H54 (cell line): ENCODE results near the gene PLEKHA5.
"Not testable (repeated sequence)": the region's sequence is repeated elsewhere in the genome, so short reads cannot be mapped to it uniquely, and the experiment has no call there.

Experiments
- DNase-seq: peaks from one replicate; pipeline ENCODE4 v3.0.0; 2011; ENCODE audit warnings: low spot score, mixed read lengths; ENCODE audit not compliant: insufficient read length
- FAIRE-seq: peaks from 3 replicates; lab custom pipeline; 2011; peaks lifted over from hg19 to GRCh38; lab: Jason Lieb, UNC
- POLR2A ChIP-seq: IDR thresholded peaks from 2 replicates; pipeline ENCODE4 v1.6.1; 2011; ENCODE audit warnings: low read depth, mild to moderate bottlenecking, low read length

The PLEKHA5 gene

DNA sequence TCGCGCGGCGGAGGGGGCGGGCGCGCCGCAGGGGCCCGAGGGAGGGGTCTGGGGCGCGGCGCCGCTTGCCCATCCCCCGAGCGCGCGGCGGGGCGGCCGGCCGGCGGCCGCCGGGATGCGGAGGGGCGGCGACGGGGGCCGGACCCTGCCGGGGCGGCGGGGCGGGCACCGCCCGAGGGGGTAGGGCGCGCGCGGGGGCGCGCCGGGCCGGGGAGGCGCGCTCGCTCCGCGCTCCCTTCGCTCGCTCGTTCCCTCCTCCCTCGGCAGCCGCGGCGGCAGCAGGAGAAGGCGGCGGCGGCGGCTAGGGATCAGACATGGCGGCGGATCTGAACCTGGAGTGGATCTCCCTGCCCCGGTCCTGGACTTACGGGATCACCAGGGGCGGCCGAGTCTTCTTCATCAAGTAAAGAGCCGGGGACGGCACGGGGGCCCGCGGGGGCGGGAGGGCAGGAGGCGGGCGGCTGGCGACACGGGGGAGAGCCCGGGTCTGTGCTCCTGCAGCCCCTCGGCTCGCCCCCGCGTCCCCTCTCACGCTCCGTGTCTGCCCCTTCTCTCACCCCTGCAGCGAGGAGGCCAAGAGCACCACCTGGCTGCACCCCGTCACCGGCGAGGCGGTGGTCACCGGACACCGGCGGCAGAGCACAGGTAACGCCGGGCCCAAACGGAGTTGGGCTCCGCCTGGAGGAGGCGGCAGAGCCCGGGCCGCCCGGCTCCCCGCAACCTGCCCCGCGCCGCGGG is at the start of gene PLEKHA5:
Gene PLEKHA5, plus strand, starts transcription at position 248 of the 738 bp plus-strand sequence. Its CDS starts 67 bp downstream, at position 315.
- no peak for FAIRE-seq
- peak; percentile 38 for TF ChIP-seq POLR2A
- DNase-seq: peak; percentile 51

DNA sequence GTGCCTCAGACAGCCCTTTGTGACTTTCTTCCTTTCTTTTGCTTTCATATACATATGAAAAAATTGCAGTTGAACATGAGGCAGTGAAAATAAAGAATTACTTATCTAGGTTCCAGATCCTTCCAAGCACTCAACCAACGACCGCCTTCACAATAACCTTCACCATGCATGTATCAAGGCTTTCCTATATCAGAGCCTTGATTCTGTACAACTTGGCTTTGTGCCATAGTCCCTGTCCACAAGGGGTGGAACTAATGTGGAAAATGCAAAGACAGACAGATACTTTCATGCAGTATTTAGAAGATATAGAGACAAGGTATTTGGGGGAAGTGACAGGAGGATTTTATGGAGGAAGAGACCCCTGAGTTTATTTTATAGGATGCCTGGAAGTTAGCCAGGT is 48.6 kb upstream of the PLEKHA5 start:
- FAIRE-seq (no peak), DNase-seq (no peak)

DNA sequence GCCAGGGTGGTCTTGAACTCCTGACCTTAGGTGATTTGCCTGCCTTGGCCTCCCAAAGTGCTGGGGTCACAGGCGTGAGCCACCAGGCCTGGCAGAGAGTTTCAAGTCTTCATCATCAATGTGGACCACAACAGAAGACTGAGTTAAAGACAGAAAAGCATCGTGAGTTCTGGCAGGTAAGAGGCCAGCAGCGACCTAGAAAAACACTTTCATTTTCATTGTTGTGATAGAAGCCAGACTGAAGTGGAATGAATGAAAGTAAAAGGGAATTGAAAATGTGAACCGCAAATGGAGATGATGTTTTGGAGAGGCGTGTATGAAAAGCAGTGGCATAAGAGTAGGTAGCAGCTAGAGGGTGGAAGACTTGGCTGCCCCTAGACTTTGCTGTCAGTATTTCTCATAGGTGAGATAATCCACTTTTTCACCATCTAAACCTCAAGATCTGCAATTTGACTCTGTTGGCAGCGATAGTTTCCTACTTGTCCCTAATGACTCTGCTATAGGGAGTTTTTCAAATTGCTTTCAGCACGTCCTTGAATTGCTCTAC is 47.1 kb upstream of the PLEKHA5 start:
- TF ChIP-seq POLR2A: no peak
- DNase-seq: no peak
- no peak for FAIRE-seq

More for the DNA sequence above, 48.6 kb upstream of the PLEKHA5 start:
- TF ChIP-seq POLR2A: no peak

- TF ChIP-seq POLR2A: no peak
- no peak for FAIRE-seq
- DNase-seq: no peak
Observed at GRCh38 chr12:19084547-19084946, 45.0 kb upstream of the PLEKHA5 start.

DNA sequence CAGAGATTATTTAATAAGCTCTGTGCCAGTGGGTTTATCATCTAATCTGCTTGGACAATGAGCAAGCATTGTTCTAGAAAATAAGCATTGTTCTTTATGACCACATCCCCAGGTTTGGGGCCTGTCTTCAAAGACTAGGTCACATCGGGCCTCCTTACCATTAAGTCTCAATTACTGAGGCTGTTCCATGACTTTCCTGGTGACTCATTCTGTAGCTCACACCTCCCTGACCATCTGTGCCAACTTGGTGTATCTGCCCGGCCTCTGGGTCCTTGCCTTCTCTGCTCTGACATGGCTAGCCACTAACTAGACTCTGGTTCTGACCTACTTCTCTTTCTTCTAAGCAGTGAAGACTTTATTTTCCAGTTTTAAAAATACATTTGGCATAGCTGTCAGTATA is 44.4 kb upstream of the PLEKHA5 start:
- no peak for TF ChIP-seq POLR2A
- FAIRE-seq (no peak), DNase-seq (no peak)

GRCh38 chr12:19088606-19089005 is 40.9 kb upstream of the PLEKHA5 start:
- FAIRE-seq: no peak
- DNase-seq: no peak
- TF ChIP-seq POLR2A: no peak

DNA sequence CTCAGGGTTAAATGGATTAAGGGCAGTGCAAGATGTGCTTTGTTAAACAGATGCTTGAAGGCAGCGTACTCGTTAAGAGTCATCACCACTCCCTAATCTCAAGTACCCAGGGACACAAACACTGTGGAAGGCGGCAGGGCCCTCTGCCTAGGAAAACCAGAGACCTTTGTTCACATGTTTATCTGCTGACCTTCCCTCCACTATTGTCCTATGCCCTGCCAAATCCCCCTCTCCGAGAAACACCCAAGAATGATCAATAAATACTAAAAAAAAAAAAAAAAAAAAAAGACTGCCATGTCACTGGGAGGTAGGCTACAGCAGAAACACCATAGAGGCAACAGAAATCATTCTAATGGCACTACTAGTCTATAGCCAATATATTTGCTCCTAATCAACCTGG is 37.1 kb upstream of the PLEKHA5 start:
- DNase-seq, FAIRE-seq: not testable (repeated sequence)

GRCh38 chr12:19093218-19093617 is 36.3 kb upstream of the PLEKHA5 start:
- no peak for TF ChIP-seq POLR2A
- DNase-seq (no peak), FAIRE-seq (no peak)

DNA sequence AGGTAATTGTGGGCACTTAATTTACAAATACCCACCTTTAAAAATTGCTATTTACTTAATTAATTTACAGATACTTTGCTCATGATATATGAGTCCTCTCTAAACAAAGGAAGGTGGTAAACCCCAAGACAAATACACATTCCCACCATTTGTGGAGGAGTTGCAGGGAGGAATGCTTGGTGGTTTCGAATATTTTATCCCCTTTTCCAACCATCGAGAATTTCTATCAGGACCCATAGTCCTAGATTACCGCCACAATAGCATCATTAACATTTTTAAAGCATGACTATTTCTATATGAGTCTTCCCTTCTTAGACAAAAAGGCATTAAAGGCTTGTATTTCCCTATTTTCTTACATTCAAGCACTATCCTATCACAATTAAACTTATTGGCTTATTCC is 34.2 kb upstream of the PLEKHA5 start:
- no peak for TF ChIP-seq POLR2A

GRCh38 chr12:19095756-19096480 is 33.6 kb upstream of the PLEKHA5 start:
- FAIRE-seq (no peak), DNase-seq (peak; percentile 34)
- no peak for TF ChIP-seq POLR2A

More for the DNA sequence above, 34.2 kb upstream of the PLEKHA5 start:
- FAIRE-seq (no peak), DNase-seq (no peak)

DNA sequence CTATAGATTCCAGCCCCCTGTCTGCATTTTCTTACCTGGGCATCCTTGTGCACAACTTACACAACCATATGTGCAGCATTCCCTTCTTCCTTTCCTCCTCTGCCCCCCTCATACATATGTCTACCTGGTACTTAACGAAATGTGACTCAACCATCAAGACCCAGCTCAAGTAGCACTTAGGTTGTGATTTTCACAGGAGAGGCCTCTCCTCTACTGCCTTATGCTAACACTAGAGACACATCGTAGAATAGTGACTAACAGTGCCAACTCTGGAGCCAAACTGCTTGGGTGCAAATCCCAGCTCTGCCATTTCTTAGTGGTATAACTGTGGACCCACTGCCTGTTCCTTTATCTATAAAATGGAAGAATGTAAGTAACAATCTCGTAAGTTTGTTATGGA is 24.1 kb upstream of the PLEKHA5 start:
- no peak for DNase-seq
- TF ChIP-seq POLR2A: no peak
- FAIRE-seq: no peak

DNA sequence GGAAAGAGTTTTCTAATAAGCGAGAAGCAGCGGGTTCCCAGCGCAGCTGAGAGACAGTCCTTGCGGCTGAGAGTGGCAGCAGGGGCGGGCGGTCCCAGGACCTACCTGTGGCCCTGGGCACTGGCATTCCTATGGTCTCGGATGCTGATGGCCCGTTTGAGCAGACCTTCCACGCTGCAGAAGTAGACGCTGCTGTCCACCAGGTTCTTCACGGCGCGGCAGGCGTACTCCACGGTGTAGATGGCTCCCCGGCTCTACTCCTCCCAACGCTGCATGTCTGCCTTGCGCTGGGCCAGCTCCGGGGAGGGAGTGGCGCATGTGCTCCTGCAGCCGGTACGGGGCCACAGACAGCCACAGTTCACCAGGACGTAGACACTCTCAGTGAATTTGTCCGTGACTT is 21.8 kb upstream of the PLEKHA5 start:
- FAIRE-seq (no peak), DNase-seq (no peak)
- TF ChIP-seq POLR2A: no peak

DNA sequence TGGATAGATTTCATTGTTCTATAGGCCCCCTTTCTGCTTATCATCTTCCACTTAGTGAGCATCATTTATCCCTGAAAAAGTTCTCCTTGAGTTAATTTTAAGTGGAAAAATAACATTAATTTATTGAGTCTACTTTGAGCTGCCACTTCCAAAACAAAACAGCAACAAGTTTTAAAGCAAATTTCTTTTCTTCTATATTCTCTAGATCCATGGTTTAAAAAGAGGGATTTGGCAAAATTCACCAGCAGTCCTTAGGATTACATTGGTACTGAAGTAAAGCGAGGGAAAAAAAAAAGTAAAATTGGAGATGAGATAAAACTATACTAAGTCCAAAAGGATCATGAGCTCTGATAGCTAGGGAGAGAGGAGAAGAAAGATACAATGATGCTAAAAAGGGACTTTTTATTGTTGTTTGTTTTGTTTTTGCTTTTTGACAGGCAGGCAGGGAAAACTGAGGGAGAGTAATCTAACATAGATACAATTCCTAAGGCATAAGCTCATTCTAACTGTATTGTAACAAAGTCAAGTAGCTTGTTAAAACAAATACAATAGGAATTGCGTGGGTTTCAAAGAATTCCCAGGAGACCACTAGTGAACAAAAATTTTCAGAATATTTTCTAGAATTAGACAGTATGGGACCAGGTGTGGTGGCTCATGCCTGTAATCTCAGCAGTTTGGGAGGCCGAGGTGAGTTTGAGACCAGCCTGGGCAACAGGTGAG is 19.2 kb upstream of the PLEKHA5 start:
- FAIRE-seq: no peak
- TF ChIP-seq POLR2A: no peak
- DNase-seq: no peak

DNA sequence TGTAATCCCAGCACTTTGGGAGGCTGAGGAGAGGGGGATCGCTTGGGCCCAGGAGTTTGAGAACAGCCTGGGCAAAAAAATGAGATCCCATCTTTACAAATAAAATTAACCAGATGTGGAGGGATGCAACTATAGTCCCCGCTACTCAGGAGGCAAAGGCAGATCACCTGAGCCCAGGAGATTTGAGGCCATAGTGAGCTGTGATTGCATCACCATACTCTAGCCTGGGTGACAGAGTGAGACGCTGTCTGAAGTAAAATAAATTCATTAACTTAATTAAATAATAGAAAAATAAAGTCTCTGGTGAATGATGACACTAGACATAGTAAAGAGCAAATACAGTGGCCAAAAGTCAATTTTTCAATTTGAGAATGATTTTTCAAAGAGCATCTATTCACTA is 16.1 kb upstream of the PLEKHA5 start:
- no peak for TF ChIP-seq POLR2A
- no peak for FAIRE-seq
- DNase-seq: no peak
